HepG2 (cell line): ENCODE data around the gene SPG7. TPM values are rescaled to one million over a fixed set of nuclear protein-coding genes. Genes with fewer than 3 reads are reported as not detected.

Source experiments
- ASH2L ChIP-seq: fragments of 300-600, 200-600 bp; sonication (generic); IDR thresholded peaks from 2 replicates; pipeline ENCODE4 v1.7.0; 2017; ENCODE audit warnings: low read depth, mild to moderate bottlenecking, moderate library complexity, mixed read lengths, low read length; ENCODE audit not compliant: insufficient read length
- HINFP ChIP-seq: sonication (generic); formaldehyde crosslinking; IDR thresholded peaks from 2 replicates; pipeline ENCODE4 v1.4.0; 2020; ENCODE audit warnings: low read depth, mild to moderate bottlenecking, missing genetic modification reagents
- NBN ChIP-seq: fragments of 450-650 bp; conservative IDR thresholded peaks from 2 replicates; pipeline ENCODE4 v1.6.1; 2017
- NRL ChIP-seq: sonication (generic); formaldehyde crosslinking; IDR thresholded peaks from 2 replicates; pipeline ENCODE4 v1.5.0; 2020; ENCODE audit warnings: missing genetic modification reagents, mild to moderate bottlenecking, moderate library complexity, borderline replicate concordance
- PBX3 ChIP-seq: sonication (generic); formaldehyde crosslinking; IDR thresholded peaks from 2 replicates; pipeline ENCODE4 v1.8.1; 2023; ENCODE audit warnings: missing genetic modification reagents, inconsistent platforms, borderline replicate concordance
- PHB2 ChIP-seq: fragments of 450-650 bp; IDR thresholded peaks from 2 replicates; pipeline ENCODE4 v1.6.1; 2018; ENCODE audit not compliant: partially characterized antibody
- PITX1 ChIP-seq: sonication (generic); formaldehyde crosslinking; IDR thresholded peaks from 2 replicates; pipeline ENCODE4 v1.5.1; 2020; ENCODE audit warnings: mild to moderate bottlenecking, missing genetic modification reagents
- POGZ ChIP-seq: sonication (generic); formaldehyde crosslinking; IDR thresholded peaks from 2 replicates; pipeline ENCODE4 v1.4.0; 2020; ENCODE audit warnings: mild to moderate bottlenecking, missing genetic modification reagents
- POLR2G ChIP-seq: fragments of 200-400 bp; formaldehyde crosslinking; IDR thresholded peaks from 2 replicates; pipeline ENCODE4 v1.6.1; 2018; ENCODE audit warnings: mild to moderate bottlenecking, low read depth, low read length, moderate library complexity
- PPARG ChIP-seq: conservative IDR thresholded peaks from 2 replicates; pipeline ENCODE4 v1.6.1; 2016; ENCODE audit warnings: missing biosample characterization, missing genetic modification reagents
- SAP130 ChIP-seq: IDR thresholded peaks from 2 replicates; pipeline ENCODE4 v1.6.1; 2016; ENCODE audit warnings: low read depth
- SMAD1 ChIP-seq: sonication (generic); formaldehyde crosslinking; IDR thresholded peaks from 2 replicates; pipeline ENCODE4 v1.4.0; 2020; ENCODE audit warnings: missing genetic modification reagents, low read depth, mild to moderate bottlenecking, borderline replicate concordance
- THAP11 ChIP-seq: IDR thresholded peaks from 2 replicates; pipeline ENCODE4 v1.6.1; 2016; ENCODE audit warnings: missing biosample characterization, missing genetic modification reagents
- TMF1 ChIP-seq: sonication (generic); formaldehyde crosslinking; IDR thresholded peaks from 2 replicates; pipeline ENCODE4 v1.8.1; 2022; ENCODE audit warnings: low read depth, missing genetic modification reagents
- ZBTB34 ChIP-seq: sonication (generic); formaldehyde crosslinking; IDR thresholded peaks from 2 replicates; pipeline ENCODE4 v1.8.0; 2022; ENCODE audit warnings: mild to moderate bottlenecking, missing genetic modification reagents
- ZFP36L1 ChIP-seq: sonication (generic); formaldehyde crosslinking; IDR thresholded peaks from 2 replicates; pipeline ENCODE4 v1.8.0; 2022; ENCODE audit warnings: mild to moderate bottlenecking, missing genetic modification reagents, moderate library complexity
- ZGPAT ChIP-seq: IDR thresholded peaks from 2 replicates; pipeline ENCODE4 v1.6.1; 2016; ENCODE audit warnings: mild to moderate bottlenecking
- ZNF296 ChIP-seq: sonication (generic); formaldehyde crosslinking; conservative IDR thresholded peaks from 2 replicates; pipeline ENCODE4 v1.5.0; 2020; ENCODE audit warnings: mild to moderate bottlenecking, missing genetic modification reagents
- ZNF30 ChIP-seq: sonication (generic); formaldehyde crosslinking; IDR thresholded peaks from 2 replicates; pipeline ENCODE4 v1.5.0; 2020; ENCODE audit warnings: mild to moderate bottlenecking, missing genetic modification reagents
- ZNF350 ChIP-seq: sonication (generic); formaldehyde crosslinking; IDR thresholded peaks from 2 replicates; pipeline ENCODE4 v1.4.0; 2020; ENCODE audit warnings: mild to moderate bottlenecking, low read depth, missing genetic modification reagents, borderline replicate concordance
- ZNF546 ChIP-seq: sonication (generic); formaldehyde crosslinking; conservative IDR thresholded peaks from 2 replicates; pipeline ENCODE4 v1.8.1; 2023; ENCODE audit warnings: mild to moderate bottlenecking, missing genetic modification reagents
- ZNF749 ChIP-seq: sonication (generic); formaldehyde crosslinking; IDR thresholded peaks from 2 replicates; pipeline ENCODE4 v1.8.0; 2022; ENCODE audit warnings: mild to moderate bottlenecking, missing genetic modification reagents, moderate library complexity, borderline replicate concordance
- ZNF766 ChIP-seq: sonication (generic); formaldehyde crosslinking; IDR thresholded peaks from 2 replicates; pipeline ENCODE4 v1.5.0; 2020; ENCODE audit warnings: missing genetic modification reagents, borderline replicate concordance
- ZSCAN30 ChIP-seq: sonication (generic); formaldehyde crosslinking; IDR thresholded peaks from 2 replicates; pipeline ENCODE4 v1.5.0; 2020; ENCODE audit warnings: mild to moderate bottlenecking, missing genetic modification reagents
- polyA plus RNA-seq, 8 experiments: library from polyadenylated mRNA; depleted of rRNA in 3 of 8; stranded (reverse) in 7 of 8; unstranded in 1 of 8; fragments of >200 nt; fragmentation: Illumina TruSeq in 4 of 8; extraction: Trizol in 4 of 8; gene quantifications; 2 replicates each; pipeline versions ENCODE4 v1.2.1 to v1.2.3, GENCODE V29; 2011 to 2016; ENCODE audit warnings: low read depth in 4 of 8, missing spikeins in 1 of 8, mixed read lengths in 1 of 8; ENCODE audit not compliant: insufficient read depth in 1 of 8
- total RNA-seq, 5 experiments: library from RNA; depleted of rRNA; stranded (reverse); fragments of >200 nt; fragmentation: Illumina TruSeq; extraction: Trizol; gene quantifications; 2 replicates each; pipeline ENCODE4 v1.2.3, GENCODE V29; 2016; ENCODE audit warnings: low read depth in 1 of 5

SPG7 gene
- total and polyA plus RNA-seq, 2 of the 13 experiments (the other 11 are each of a cell fraction or from before 2014, with no cell fraction given) = 66.0 to 136 TPM

- TF ChIP-seq NRL (CRISPR knock-in tag) (peak; percentile 62; the same call in 1 of the 2 replicates), TMF1 (CRISPR knock-in tag) (peak; percentile 53; the same call in 1 of the 2 replicates), HINFP (CRISPR knock-in tag) (peak; percentile 79; the same call in 1 of the 2 replicates), ZFP36L1 (CRISPR knock-in tag) (peak; percentile 38; the same call in 1 of the 2 replicates), ZNF30 (no peak), POGZ (CRISPR knock-in tag) (peak; percentile 31; the same call in 1 of the 2 replicates), ZBTB34 (CRISPR knock-in tag) (peak; percentile 64; the same call in 1 of the 2 replicates), ASH2L (peak; percentile 63), ZNF296 (0 out of 2 replicates have a peak, but pooled peaks have one; percentile 64), THAP11 (CRISPR knock-in tag) (no peak), ZNF749 (CRISPR knock-in tag) (no peak; the same call in 1 of the 2 replicates), POLR2G (peak; percentile 46; the same call in 1 of the 2 replicates), SAP130 (CRISPR knock-in tag) (peak; percentile 92), PPARG (no peak), PHB2 (no peak), ZNF766 (CRISPR knock-in tag) (no peak), ZNF350 (CRISPR knock-in tag) (peak; percentile 40), ZNF546 (CRISPR knock-in tag) (peak; percentile 71; the same call in 1 of the 2 replicates), NBN (no peak), SMAD1 (0 out of 2 replicates have a peak, but pooled peaks have one; percentile 57), PBX3 (CRISPR knock-in tag) (no peak), PITX1 (CRISPR knock-in tag) (peak; percentile 80; the same call in 1 of the 2 replicates), ZGPAT (CRISPR knock-in tag) (peak; percentile 22; the same call in 1 of the 2 replicates), ZSCAN30 (no peak)
Measured at GRCh38 chr16:89545044-89545830, 37.0 kb downstream of the SPG7 start (continued).
